HG03521 (cell line): Measurements from ENCODE around the gene B3GNT4.
"Not testable (repeated sequence)": the region's sequence is repeated elsewhere in the genome, so short reads cannot be mapped to it uniquely, and the experiment has no call there.

Experiments used
- ATAC-seq: cut with Tn5 transposase; IDR thresholded peaks from one replicate; pipeline ENCODE4 v1.9.1; 2021; ENCODE audit warnings: mild to moderate bottlenecking, moderate library complexity; ENCODE audit not compliant: unreplicated experiment

B3GNT4 gene

DNA sequence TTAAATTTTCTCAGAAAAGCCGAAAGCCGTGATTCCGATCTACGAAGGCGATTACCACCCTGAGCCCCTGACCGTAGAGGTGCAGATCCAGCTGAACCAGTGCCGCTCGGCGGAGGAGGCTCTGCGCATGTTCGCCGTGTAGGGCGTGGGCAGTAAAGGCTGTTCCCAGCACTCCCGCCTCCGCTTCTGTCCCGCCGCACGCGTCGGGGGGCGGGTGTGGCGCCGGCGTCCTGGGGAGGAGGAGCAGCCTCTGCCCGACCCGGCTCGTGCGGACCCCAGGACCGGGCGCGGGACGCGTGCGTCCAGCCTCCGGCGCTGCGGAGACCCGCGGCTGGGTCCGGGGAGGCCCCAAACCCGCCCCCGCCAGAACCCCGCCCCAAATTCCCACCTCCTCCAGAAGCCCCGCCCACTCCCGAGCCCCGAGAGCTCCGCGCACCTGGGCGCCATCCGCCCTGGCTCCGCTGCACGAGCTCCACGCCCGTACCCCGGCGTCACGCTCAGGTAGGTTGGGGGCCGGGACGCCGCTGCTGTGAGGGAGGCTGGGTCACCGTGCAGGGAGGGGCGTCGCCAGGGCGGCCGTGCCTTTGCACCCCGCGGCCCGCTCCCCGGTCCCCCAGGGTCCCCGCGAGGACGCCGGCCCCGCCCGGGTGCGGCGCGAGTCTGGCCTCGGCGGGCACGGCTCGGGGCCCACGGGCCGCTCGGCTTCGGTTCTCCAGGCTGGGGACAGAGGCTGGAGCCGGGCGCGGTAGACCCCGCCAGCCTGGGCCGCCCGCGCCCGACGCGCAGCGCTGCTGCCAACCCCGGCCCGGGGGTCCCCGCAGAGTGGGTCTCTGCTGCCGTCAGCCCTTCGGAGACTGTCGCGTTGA lies at the start of gene B3GNT4:
Gene B3GNT4, plus strand, starts transcription at position 409 of the 866 bp plus-strand sequence. CDS start 910 bp downstream, outside the sequence.
- ATAC-seq: no peak

DNA sequence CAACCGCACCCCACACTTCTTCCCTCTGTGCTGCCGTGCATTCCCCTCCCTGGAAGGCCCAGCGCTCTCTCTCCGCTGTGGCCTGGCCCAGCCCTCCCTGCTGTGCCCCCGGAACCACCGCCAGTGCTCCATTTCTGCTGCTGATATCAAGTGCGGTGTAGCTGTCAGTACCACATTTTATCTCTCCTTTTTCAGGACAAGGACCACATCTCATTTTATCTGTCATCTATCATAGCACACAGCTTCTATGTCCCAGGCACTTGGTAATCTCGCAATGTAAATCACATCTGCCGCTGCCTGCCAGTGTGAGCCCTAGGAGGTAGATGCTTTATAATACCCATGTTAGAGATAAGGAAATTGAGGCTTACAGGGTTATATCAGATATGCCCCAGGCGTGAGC lies 47.8 kb upstream of the B3GNT4 start:
- ATAC-seq: no peak

DNA sequence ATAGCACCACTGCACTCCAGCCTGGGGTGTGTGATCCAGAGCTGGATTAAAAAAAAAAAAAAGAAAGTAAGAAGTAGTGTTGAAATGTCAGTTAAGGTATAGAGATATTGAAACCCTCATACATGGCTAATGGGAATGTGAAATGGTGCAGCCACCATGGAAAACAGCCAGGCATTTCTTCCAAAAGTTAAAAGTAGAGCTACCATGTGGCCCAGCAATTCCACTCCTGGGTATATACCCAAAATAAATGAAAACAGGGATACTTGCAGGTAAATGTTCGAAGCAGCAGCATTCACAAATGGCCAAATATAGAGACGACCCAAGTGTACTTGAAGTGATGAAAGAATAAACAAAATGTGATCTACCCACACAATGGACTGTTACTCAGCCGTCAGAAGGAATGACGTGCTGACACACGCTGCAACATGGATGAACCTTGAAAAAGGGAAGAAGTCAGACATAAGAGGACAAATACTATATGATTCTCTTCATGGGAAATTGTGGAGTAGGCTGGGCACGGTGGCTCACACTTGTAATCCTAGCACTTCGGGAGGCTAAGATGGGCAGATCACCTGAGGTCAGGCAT lies 44.7 kb upstream of the B3GNT4 start:
- no peak for ATAC-seq

DNA sequence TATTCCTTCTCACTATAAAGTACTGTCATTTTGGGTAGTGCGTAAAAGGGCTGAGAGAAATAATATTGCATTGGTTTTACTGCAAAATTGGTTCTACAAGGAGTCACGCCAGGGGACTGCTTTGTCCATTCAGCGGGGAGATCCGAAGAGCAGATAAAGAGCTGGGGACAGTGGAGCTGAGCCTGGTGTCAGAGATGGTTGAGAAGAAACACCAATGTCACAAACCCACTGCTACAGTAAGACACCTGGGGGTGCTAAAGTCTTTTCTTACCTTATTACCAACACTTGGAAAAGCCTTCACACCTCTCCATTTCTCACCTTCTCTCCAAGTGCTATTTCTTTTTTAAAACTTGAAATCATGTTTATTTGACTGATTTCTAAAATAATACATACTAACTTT lies 43.6 kb upstream of the B3GNT4 start:
- no peak for ATAC-seq

DNA sequence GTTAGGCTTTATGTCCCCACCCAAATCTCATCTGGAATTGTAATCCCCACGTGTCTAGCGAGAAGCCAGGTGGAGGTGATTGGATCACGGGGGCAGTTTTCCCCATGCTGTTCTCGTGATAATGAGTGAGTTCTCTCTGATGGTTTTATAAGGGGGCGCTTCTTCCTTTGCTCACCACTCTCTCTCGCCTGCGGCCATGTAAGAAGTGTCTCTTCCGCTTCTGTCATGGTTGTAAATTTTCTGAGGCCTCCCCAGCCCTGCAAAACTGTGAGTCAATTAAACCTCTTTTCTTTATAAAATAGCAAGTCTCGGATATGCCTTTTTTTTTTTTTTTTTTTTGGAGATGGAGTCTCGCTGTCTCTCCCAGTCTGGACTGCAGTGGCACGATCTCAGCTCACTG lies 42.7 kb upstream of the B3GNT4 start:
- ATAC-seq: no peak

DNA sequence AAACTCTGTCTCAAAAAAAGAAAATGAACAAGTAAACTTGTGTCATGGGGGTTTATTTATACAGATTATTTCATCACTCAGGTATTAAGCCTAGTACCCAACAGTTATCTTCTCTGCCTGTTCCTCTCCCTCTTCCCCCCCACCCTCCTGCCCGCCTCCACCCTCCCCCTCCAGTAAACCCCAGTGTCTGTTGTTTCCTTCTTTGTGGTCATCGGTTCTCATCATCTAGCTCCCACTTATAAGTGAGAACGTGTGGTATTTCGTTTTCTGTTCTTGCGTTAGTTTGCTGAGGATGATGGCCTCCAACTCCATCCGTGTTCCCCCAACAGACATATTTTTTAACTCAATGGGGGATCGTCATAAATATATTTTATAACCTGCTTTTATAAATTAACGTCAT lies 41.8 kb upstream of the B3GNT4 start:
- ATAC-seq: no peak

DNA sequence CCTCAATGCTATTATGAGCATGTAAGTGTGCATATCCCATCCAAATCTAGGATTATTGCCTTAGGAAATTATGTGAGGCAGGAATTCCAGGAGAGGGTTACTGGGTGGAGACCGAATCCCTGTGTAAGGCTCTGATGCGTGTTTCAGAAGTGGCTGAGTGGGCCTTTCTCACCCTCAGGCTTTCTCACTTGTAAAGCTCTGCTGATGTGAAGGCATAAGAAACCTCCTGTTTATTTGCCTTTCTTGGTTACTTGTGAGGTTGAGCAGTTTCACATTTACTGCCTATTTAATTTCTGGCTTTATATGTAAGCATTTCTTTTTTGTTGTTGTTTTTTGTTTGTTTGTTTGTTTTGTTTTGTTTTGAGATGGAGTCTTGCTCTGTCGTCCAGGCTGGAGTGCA lies 40.5 kb upstream of the B3GNT4 start:
- ATAC-seq: no peak

DNA sequence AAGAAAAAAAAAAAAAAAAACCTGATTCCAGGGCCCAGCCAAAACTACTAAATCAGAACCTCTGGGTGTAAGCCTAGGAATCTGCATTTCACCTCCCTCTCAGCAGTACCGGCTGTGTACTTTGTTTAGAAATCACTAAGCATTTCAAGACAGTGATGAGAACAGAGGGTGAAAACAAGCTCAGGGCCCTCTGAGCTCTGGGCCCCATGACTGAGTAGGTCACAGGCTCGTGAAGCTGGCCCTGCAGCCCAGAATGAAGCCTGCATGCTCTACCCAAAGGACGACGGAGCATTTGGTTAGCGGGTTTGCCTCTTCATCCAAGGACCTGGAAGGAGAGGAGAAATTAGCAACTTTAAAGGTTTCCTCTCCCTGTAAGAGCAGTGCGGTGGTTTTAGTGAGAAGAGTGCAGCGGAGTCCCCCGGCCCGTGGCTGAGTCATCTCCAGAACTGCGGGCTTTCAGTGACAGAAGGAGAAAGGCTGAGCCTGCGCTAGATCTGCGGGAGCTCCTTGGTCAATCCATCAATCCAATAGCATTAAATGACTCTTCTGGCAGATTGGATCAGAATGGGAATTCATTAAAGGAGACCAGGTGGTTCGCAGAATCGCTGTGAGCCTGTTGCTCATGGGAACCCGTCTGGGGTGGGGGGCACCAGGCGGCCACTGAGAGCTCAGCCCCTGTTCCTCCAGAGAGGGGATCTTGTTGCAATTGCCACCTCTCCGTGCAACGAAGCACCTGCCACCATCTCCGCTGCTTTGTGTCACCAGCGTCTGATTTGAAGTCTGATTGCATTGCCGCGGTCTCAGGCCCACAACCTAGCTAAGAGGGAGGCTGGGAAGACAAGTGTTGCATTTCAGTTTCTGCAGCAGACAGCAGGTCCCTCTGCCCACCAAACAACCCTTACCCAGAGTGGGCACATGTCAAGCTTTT lies 36.8 kb upstream of the B3GNT4 start:
- no peak for ATAC-seq

DNA sequence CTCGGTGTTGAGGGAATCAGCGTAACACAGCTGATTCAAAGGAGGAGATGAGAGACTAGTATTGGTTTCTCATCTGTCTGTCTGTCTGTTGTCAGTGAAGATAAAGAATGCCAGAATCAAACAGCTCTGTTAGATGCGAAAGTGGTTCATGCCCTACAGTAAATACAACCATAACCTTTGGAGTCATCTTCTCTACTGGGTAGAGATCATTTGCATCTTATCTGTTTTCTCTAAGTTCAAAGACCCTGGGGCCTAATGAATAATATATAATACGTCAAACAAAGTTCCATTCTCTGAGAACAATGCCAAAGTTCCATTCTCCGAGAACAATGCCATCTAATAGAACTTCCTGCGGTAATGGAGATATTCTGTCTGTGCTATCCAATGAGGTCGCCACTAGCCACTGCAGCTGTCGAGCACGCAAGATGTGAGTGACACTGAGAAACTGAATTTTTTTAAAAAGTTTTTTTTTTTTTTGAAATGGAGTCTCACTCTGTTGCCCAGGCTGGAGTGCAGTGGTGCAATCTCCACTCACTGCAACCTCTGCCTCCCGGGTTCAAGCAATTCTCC lies 36.1 kb upstream of the B3GNT4 start:
- no peak for ATAC-seq

DNA sequence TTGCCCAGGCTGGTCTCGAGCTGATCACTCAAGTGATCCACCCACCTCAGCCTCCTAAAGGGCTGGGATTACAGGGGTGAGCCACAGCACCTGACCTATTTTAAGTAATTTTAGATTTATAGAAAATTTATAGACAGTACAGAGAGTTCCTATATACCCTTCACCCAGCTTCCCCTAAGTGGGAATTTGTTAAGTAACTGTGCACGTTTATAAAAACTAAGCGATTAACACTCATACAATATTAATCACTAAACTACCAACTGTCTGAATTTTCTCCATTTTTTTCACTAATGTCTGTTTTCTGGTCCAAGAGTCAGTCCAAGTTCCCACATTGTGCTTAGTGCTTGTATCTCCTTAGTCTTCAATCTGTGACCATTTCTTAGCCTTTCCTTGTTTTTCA lies 35.0 kb upstream of the B3GNT4 start:
- ATAC-seq: no peak

DNA sequence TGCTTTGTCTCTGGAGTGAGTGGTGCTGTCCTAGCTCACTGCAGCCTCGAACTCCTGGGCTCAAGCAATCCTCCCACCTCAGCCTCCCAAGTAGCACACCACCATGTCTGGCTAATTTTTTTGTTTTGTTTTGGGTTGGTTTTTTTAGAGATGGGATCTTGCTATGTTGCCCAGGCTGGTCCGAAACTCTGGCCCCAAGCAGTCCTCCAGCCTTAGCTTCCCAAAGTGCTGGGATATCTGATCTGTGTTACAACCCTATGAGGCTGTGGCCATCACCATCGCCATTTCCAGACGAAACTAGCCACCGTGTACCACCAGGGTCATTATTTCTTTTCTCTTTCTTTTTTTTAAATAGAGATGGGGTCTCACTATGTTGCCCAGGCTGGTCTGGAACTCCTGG lies 32.1 kb upstream of the B3GNT4 start:
- ATAC-seq: no peak

DNA sequence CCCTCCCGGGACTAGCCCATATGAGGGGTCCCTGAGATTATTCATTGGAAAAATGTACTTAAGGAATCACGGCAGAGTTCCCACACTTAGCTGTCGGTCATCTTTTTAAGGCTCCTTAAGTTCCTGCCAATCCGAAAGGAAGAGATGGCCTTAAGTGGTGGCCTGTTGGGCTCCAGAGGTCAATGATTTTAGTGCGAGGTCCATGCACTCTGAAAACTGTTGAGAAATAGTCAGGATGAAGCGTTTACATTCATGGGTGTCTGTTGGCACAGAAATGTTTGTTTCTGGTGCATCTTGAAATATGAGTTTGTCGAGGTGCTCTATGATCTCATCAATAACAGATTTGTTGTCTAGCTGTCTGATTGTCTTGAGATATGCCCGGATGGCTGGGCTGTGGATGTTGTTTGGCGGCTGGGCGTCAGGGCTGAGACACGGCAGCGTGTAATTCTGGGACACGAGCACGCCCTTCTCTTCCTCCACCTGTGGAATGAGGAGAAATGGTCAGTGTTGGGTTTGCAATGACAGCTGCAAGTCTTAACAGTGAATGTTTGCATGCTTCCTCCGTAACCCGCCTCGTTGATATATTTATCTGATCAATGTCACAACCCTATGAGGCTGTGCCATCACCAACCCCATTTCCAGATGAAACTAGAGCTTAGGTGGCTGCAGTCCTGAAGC lies 31.1 kb upstream of the B3GNT4 start:
- no peak for ATAC-seq

DNA sequence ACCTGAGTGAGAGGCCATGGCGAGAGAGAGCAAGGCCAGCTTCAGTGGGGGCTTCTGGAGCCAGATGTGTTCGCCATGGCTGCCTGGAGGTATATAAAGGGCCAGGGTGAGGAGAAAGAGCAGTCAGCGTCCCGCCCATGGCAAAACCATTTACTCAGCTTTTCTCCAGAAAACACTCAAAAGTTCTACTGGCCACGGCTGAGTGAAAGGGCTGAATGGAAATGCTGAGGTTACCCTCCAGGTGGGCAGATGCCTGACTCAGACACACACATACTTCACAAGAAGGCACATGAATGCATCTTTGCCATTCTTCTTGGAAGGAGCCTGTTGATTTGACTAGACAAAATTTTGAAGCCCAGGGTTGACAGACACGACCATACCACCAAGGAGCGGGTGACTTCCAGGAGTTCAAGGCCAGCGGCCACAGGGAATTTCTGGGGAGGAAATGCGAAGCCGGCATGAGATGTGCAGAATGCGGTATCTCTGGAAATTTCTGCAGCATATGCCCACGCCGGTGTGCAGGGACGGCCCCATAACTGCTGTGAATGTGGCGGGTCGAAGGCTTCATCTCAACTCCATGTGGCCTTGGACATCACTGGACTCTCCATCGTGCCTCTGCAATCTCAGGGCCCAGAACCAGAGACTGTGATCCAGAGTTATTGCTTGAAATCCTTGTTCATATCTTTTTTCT lies 29.2 kb upstream of the B3GNT4 start, which contains the start of gene IL31:
Gene IL31, minus strand, starts transcription at position 67 of the 691 bp plus-strand sequence. Its CDS starts 49 bp downstream, at position 18.
- no peak for ATAC-seq

DNA sequence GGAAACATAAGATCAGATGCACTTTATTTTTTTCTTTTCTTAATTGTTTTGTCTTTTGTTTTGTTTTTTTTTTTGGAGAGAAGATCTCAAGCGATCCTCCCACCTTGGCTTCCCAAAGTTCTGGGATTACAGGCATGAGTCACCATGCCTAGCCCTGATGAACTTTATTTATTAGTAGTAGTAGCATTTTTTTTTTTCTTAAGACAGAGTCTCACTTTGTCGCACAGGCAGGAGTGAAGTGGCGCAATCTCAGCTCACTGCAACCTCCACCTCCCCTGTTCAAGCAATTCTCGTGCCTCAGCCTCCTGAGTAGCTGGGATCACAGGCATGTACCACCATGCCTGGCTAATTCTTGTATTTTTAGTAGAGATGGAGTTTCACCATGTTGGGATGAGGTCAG lies 27.0 kb upstream of the B3GNT4 start:
- not testable (repeated sequence) for ATAC-seq

DNA sequence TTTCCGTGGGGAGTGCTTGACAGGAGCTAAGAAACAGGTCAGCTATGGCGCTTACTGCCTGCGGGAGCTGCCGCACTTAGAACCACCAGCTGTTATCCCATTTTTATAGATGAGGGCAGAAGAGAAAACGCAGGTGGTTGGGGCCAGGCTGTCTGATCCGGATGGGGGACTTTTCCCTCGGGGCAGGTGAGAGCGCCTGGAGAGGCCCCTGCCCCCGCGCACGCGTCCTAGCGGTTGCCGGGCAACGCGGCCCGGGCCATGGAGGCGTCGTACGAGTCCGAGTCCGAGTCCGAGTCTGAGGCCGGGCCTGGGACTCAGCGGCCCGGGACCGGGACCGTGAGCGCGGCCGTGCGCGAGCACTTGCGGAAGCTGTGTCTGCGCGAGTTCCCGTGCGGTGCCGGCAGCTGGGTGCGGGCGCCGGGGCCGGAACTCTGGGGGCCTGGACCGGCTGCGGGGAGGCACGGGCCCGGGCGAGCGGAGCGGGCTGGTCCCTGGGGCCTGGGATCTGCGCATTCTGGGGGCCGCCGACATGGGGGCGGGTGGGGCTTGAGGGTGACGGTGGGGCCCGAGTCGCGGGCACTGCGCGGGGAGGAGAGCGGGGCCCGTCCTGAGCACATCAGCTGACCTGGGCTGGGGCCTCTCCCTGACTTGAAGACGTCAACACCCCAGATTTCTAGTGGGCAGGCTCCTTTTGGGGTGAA lies 20.5 kb upstream of the B3GNT4 start, which contains the start of gene LRRC43:
Gene LRRC43, plus strand, starts transcription at position 237 of the 701 bp plus-strand sequence. Its CDS starts 22 bp downstream, at position 259.
- ATAC-seq: no peak

DNA sequence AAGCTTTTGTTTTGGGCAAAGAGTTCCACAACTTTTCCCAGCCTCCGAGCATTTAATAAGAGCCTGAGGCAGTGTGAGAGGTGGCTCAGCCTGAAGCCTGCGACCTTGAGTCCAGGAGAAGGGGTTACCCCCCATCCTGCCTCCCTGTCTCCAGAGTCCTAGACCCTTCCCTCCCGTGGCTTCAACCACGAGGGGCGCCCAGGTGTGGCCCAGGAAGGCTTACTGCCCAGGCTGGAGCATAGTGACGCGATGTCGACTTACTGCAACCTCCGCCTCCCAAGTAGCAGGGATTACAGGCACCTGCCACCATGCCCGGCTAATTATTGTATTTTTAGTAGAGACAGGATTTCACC lies 19.9 kb upstream of the B3GNT4 start:
- no peak for ATAC-seq

DNA sequence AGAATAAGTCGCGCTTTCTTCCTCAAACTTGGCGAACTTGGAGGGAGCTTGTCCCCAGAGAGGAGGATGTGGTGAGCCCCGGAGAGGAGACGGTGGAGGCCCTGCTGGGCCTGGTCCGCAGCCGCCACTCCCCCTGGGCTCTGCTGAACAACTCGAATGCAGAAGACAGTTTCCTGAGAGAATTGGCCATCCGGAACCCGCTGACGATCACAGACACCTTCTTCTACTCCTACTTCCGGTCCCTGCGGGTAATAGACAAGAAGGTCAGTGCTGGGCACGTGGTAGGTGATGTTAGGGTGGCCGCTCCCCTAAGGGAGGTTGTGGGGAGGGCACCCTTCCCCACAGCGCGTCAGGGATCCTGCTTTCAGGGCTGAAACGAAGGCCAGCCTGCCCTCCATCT lies 19.0 kb upstream of the B3GNT4 start:
- no peak for ATAC-seq

DNA sequence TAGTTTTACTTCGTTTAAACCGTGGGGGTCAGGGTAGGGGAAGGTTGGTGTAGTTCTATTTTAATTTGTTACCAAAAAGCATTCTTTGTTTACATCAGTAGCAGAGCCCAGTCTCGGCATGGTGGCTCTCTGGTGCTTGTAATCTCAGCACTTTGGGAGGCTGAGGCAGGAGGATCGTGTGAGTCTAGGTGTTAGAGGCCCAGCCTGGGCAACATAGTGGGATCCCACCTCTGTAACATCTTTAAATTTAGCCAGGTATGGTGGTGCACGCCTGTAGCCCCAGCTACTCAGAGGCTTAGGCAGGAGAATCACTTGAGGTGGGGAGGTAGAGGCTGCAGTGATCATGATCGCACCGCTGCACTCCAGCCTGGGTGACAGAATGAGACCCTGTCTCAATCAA lies 18.4 kb upstream of the B3GNT4 start:
- no peak for ATAC-seq

DNA sequence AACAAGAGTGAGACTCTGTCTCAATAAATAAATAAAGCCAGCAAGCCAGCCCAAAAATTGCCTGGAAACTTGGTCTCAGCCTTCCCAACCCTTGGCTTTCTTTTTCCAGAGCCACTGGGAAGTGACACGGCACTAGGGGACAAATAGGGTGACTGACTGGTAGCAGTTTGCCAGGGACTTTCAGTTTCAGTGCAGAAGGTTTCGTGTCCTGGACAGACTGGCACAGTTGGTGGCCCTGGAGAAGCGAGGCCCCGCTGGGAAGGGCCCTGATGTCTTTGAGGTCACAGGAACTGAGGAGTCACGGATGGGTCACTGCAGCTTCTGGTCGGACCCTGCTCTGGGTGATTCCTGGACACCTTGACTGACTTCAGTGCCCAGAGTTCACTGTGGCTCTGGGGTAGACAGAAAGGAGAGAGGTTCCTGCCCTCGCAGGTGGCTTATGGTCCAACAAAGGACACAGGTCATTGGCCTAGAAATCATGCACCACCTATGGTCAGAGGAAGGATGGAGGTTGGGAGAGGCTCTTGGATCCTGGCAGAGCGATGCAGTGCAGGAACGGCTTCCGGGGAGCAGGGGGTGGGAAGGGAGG lies 17.9 kb upstream of the B3GNT4 start:
- ATAC-seq: no peak
